K562 (cell line): ENCODE results near the gene OBSL1. TPM values are rescaled to one million over a fixed set of nuclear protein-coding genes. Genes with fewer than 3 reads are reported as not detected.

Experiments used
- ATAC-seq: fragments of 200-7000 bp; cut with Tn5 transposase; 3 replicates; pipeline ENCODE4 v1.9.1; 2020; ENCODE audit warnings: moderate library complexity
- BruUV-seq: library from RNA; stranded (reverse); fragments of 400-500 nt; replicated peaks from 2 replicates; lab custom pipeline; 2021; lab: Mats Ljungman, UMichigan
- CTCF ChIA-PET: fragments of 300-600 bp; formaldehyde crosslinking; extraction: SDS; loops from one replicate; lab custom pipeline; 2021; ENCODE audit warnings: low intra/inter-chr PET ratio; lab: Yijun Ruan, JAX
- POLR2A ChIA-PET: fragments of 300-600, 350-650 bp; sonication (Branson Sonifier 250); formaldehyde crosslinking; extraction: SDS; loops from one replicate; lab custom pipeline; 2021; ENCODE audit warnings: antibody characterized with exemption, inconsistent platforms; lab: Yijun Ruan, JAX
- DNase-seq, 4 experiments: peaks; one replicate each; pipeline versions ENCODE4 v3.0.0 to v3.0.0-alpha.2; 2011 to 2018; ENCODE audit warnings: low spot score in 3 of 4, mixed read lengths in 3 of 4; ENCODE audit errors: extremely low read depth in 1 of 4
- FAIRE-seq: peaks from 2 replicates; lab custom pipeline; 2011; peaks lifted over from hg19 to GRCh38; lab: Jason Lieb, UNC
- H2AFZ ChIP-seq: 2 replicates; pipeline ENCODE4 v1.6.0; 2011; ENCODE audit warnings: low read depth, low read length, control low read depth, inconsistent platforms
- H3K27ac ChIP-seq: fragments of 200-600 bp; 3 replicates; pipeline ENCODE4 v1.8.0; 2011; ENCODE audit warnings: low read depth, mild to moderate bottlenecking, control low read depth, inconsistent platforms, low read length, moderate library complexity, mixed read lengths; ENCODE audit errors: extremely low read depth
- H3K27me3 ChIP-seq, 2 experiments: fragments of 300-600 bp in 1 of 2; 2 replicates in 1 of 2; 3 replicates in 1 of 2; pipeline versions ENCODE4 v1.6.0 to v1.8.0; 2011; ENCODE audit warnings: inconsistent platforms in 2 of 2, low read length in 2 of 2, mild to moderate bottlenecking in 1 of 2, mixed read lengths in 1 of 2, moderate library complexity in 1 of 2; ENCODE audit not compliant: control insufficient read depth in 2 of 2, insufficient read depth in 2 of 2
- H3K36me3 ChIP-seq: fragments of 300-600 bp; 3 replicates; pipeline ENCODE4 v1.8.0; 2011; ENCODE audit warnings: mild to moderate bottlenecking, low read length, inconsistent platforms; ENCODE audit not compliant: control insufficient read depth, insufficient read depth
- H3K4me1 ChIP-seq, 2 experiments: fragments of 200-600 bp in 1 of 2; replicated peaks in 1 of 2; 2 replicates in 1 of 2; 3 replicates in 1 of 2; pipeline versions ENCODE4 v1.5.1 to v1.8.0; 2011; ENCODE audit warnings: inconsistent platforms in 2 of 2, low read length in 2 of 2, mild to moderate bottlenecking in 1 of 2, mixed read lengths in 1 of 2, moderate library complexity in 1 of 2; ENCODE audit not compliant: control insufficient read depth in 2 of 2, insufficient read depth in 2 of 2
- H3K4me2 ChIP-seq: 2 replicates; pipeline ENCODE4 v1.6.1; 2011; ENCODE audit warnings: low read length, control low read depth, inconsistent platforms, mixed read lengths; ENCODE audit not compliant: insufficient read depth
- H3K4me3 ChIP-seq: fragments of 200-600 bp; sonication (generic), shearing (Covaris generic); 2 replicates; pipeline ENCODE4 v1.5.1; 2016; ENCODE audit warnings: control low read depth, inconsistent platforms
- H3K79me2 ChIP-seq: fragments of 200-600 bp; 3 replicates; pipeline ENCODE4 v1.8.0; 2011; ENCODE audit warnings: low read length, inconsistent platforms; ENCODE audit not compliant: control insufficient read depth, insufficient read depth
- H3K9ac ChIP-seq, 2 experiments: 2 replicates each; pipeline versions ENCODE4 v1.6.0 to v1.6.1; 2011; ENCODE audit warnings: low read depth in 2 of 2, low read length in 2 of 2, control low read depth in 1 of 2, inconsistent platforms in 1 of 2, mild to moderate bottlenecking in 1 of 2, mixed read lengths in 1 of 2; ENCODE audit not compliant: insufficient read depth in 1 of 2
- H3K9me1 ChIP-seq: one replicate; pipeline ENCODE4 v1.6.0; 2011; ENCODE audit warnings: inconsistent platforms, mild to moderate bottlenecking, low read length, moderate library complexity; ENCODE audit not compliant: control insufficient read depth, insufficient read depth
- H3K9me3 ChIP-seq: replicated peaks from 2 replicates; pipeline ENCODE4 v1.5.1; 2011; ENCODE audit warnings: low read depth, low read length, inconsistent platforms; ENCODE audit not compliant: control insufficient read depth, insufficient read depth
- H4K20me1 ChIP-seq: replicated peaks from 2 replicates; pipeline ENCODE4 v1.6.1; 2011; ENCODE audit warnings: low read length, inconsistent platforms, mixed read lengths; ENCODE audit not compliant: control insufficient read depth, insufficient read depth
- CREB1 ChIP-seq, 2 experiments: sonication (generic) in 1 of 2; formaldehyde crosslinking in 1 of 2; IDR thresholded peaks; 2 replicates each; pipeline versions ENCODE4 v1.6.1 to v1.8.0; 2012 to 2022; ENCODE audit warnings: inconsistent platforms in 1 of 2, mild to moderate bottlenecking in 1 of 2, missing genetic modification reagents in 1 of 2, moderate library complexity in 1 of 2
- CREM ChIP-seq: IDR thresholded peaks from 2 replicates; pipeline ENCODE4 v1.6.1; 2014; ENCODE audit warnings: antibody characterized with exemption, low read depth
- DLX4 ChIP-seq: fragments of 250-450 bp; sonication (Bioruptor Pico); IDR thresholded peaks from 2 replicates; pipeline ENCODE4 v1.6.1; 2021; ENCODE audit warnings: mild to moderate bottlenecking
- DPF2 ChIP-seq: fragments of 450-650 bp; IDR thresholded peaks from 2 replicates; pipeline ENCODE4 v1.6.1; 2016
- ESRRA ChIP-seq: fragments of 450-650 bp; IDR thresholded peaks from 2 replicates; pipeline ENCODE4 v1.6.1; 2014; ENCODE audit warnings: low read depth, mild to moderate bottlenecking, moderate library complexity, borderline replicate concordance
- HDGF ChIP-seq: fragments of 450-650 bp; IDR thresholded peaks from 2 replicates; pipeline ENCODE4 v1.6.1; 2016
- HSF4 ChIP-seq: fragments of 250-450 bp; sonication (Bioruptor Pico); IDR thresholded peaks from 2 replicates; pipeline ENCODE4 v2.1.2; 2022; ENCODE audit warnings: mild to moderate bottlenecking, moderate library complexity, borderline replicate concordance
- JUNB ChIP-seq: fragments of 450-650 bp; formaldehyde crosslinking; conservative IDR thresholded peaks from 2 replicates; pipeline ENCODE4 v1.4.0; 2020; ENCODE audit warnings: mild to moderate bottlenecking
- SIX5 ChIP-seq, 2 experiments: IDR thresholded peaks; 2 replicates each; pipeline ENCODE4 v1.6.1; 2011; ENCODE audit warnings: low read length in 2 of 2, borderline replicate concordance in 1 of 2, low read depth in 1 of 2, mild to moderate bottlenecking in 1 of 2, moderate library complexity in 1 of 2; ENCODE audit not compliant: insufficient read depth in 1 of 2
- ZNF280A ChIP-seq: fragments of 450-650 bp; IDR thresholded peaks from 2 replicates; pipeline ENCODE4 v1.6.1; 2018; ENCODE audit warnings: mild to moderate bottlenecking, low read depth; ENCODE audit not compliant: partially characterized antibody
- ZNF79 ChIP-seq: fragments of 250-450 bp; sonication (Bioruptor Pico); IDR thresholded peaks from 2 replicates; pipeline ENCODE4 v1.4.0; 2020; ENCODE audit warnings: low read depth, mild to moderate bottlenecking, moderate library complexity
- WGBS: fragments of 100-300 bp; shearing (Covaris generic); methylation state at CpG from one replicate; pipeline ENCODE4 v1.1.6; 2016; ENCODE audit warnings: low coverage, mixed read lengths; ENCODE audit not compliant: insufficient coverage; ENCODE audit errors: missing lambda C conversion rate; 5-methylcytosine and 5-hydroxymethylcytosine counted together
- in situ Hi-C: fragments of 300-500 bp; cut with MboI; formaldehyde crosslinking; loops from 4 replicates; pipeline ENCODE4 v1.15.0; 2018; ENCODE audit warnings: inconsistent platforms, mixed read lengths
- intact Hi-C: fragments of 100-400 bp; cut with micrococcal nuclease; formaldehyde crosslinking; loops from 2 replicates; pipeline ENCODE4 v1.14.2; 2022
- polyA plus RNA-seq, 8 experiments: library from polyadenylated mRNA; depleted of rRNA in 4 of 8; stranded (reverse) in 5 of 8; unstranded in 3 of 8; fragments of >200 nt; fragmentation: Nextera tagmentation in 2 of 8; fragmentation: Illumina TruSeq in 1 of 8; extraction: Ambion mirVana in 2 of 8; extraction: Trizol in 1 of 8; gene quantifications; 2 replicates each; pipeline versions ENCODE4 v1.2.1 to v1.2.3, GENCODE V29; 2011 to 2014; ENCODE audit warnings: inconsistent platforms in 1 of 8, missing spikeins in 1 of 8
- total RNA-seq, 7 experiments: library from RNA; depleted of rRNA in 6 of 7; stranded (reverse); fragments of >200 nt in 6 of 7; fragmentation: Illumina TruSeq in 2 of 7; extraction: Trizol in 2 of 7; gene quantifications; 2 replicates each; pipeline versions ENCODE4 v1.2.1 to v1.2.3, GENCODE V29; 2011 to 2021; ENCODE audit warnings: low replicate concordance in 1 of 7

The OBSL1 gene
- total and polyA plus RNA-seq, 9 of the 15 experiments (the other 6 are each of a cell fraction or from before 2014, with no cell fraction given): 1.2 to 26.6 (median 8.6) TPM

GRCh38 chr2:219516888-219517287, 54.5 kb downstream of the OBSL1 start:
- no TSS peak for BruUV-seq
- CTCF ChIA-PET: no interaction called here

More at GRCh38 chr2:219516888-219517287, 54.5 kb downstream of the OBSL1 start:
- POLR2A ChIA-PET: interaction anchor here (1.0 to 1.4 kb wide), 2 partner anchors 18 to 40 kb away, joined by 4 read pairs; partner anchors contain the start of gene GMPPA
- intact Hi-C loops: no loop called here
- H3K79me2 ChIP-seq: peaks cover 68% of the 10 kb centered on the region
- H3K36me3 ChIP-seq: peaks cover 16% of the 10 kb centered on the region; the same call in 2 of the 3 replicates
- no peak for FAIRE-seq
- no peak for TF ChIP-seq DPF2
- no peak for TF ChIP-seq ESRRA
- no peak for TF ChIP-seq JUNB (CRISPR knock-in tag)
- no peak for TF ChIP-seq HSF4 (CRISPR knock-in tag)
- no peak for TF ChIP-seq CREM
- no peak for TF ChIP-seq SIX5 (IDR thresholded peaks at IDR 0.05; ENCODE audit: borderline replicate concordance in 1 of 2, insufficient read depth in 1 of 2, low read depth in 1 of 2, low read length in 2 of 2)
- TF ChIP-seq ZNF280A: no peak
- no peak for TF ChIP-seq DLX4 (CRISPR knock-in tag)
- no peak for TF ChIP-seq ZNF79 (CRISPR knock-in tag)
- TF ChIP-seq HDGF: no peak
- TF ChIP-seq CREB1 (IDR thresholded peaks at IDR 0.05): no peak
- TF ChIP-seq CREB1 (CRISPR knock-in tag; IDR thresholded peaks at IDR 0.05): no peak
- TF ChIP-seq, all 486 proteins: peak for 0
- whole genome bisulfite sequencing: 20% methylated on average over 4 of the region's 7 CpGs
- Histone ChIP-seq H3K9ac (peak overlapping the region; percentile 39 to 85), H3K27ac (peak overlapping the region; percentile 32; the same call in 2 of the 3 replicates), H3K4me2 (peak overlapping the region; percentile 78), H4K20me1 (no peaks in the 10 kb centered on the region), H2AFZ (no peak overlapping the region), H3K9me3 (no peaks in the 10 kb centered on the region), H3K27me3 (no peaks in the 10 kb centered on the region), H3K4me3 (peak overlapping the region; percentile 38), H3K4me1 (peaks cover 71 to 91% of the 10 kb centered on the region in 2 experiments), H3K9me1 (peaks cover 3% of the 10 kb centered on the region)
- no peak for DNase-seq
- in situ Hi-C loops: no loop called here
- ATAC-seq: no peak
